H9 (cell line): Measurements from ENCODE around the gene ATOSB. TPM values are rescaled to one million over a fixed set of nuclear protein-coding genes. Genes with fewer than 3 reads are reported as not detected.
"Not testable (repeated sequence)": the region's sequence is repeated elsewhere in the genome, so short reads cannot be mapped to it uniquely, and the experiment has no call there.

ENCODE experiments used
- DNase-seq: peaks from one replicate; pipeline ENCODE4 v3.0.0-alpha.2; 2017
- H2AFZ ChIP-seq: one replicate; pipeline ENCODE4 v1.6.1; 2013; ENCODE audit warnings: mild to moderate bottlenecking, low read length, control low read depth, moderate library complexity
- H2AK5ac ChIP-seq: 2 replicates; pipeline ENCODE4 v1.6.1; 2013; ENCODE audit warnings: low read length, control low read depth, mixed read lengths; ENCODE audit not compliant: insufficient read length
- H2BK120ac ChIP-seq: one replicate; pipeline ENCODE4 v1.6.1; 2013; ENCODE audit warnings: low read depth, mild to moderate bottlenecking, low read length, control low read depth, inconsistent platforms; ENCODE audit not compliant: poor library complexity, severe bottlenecking
- H2BK12ac ChIP-seq: 2 replicates; pipeline ENCODE4 v1.6.1; 2013; ENCODE audit warnings: low read length, control low read depth, mixed read lengths, low read depth; ENCODE audit not compliant: insufficient read length
- H2BK15ac ChIP-seq: 2 replicates; pipeline ENCODE4 v1.6.1; 2013; ENCODE audit warnings: low read depth, low read length, control low read depth
- H2BK20ac ChIP-seq: one replicate; pipeline ENCODE4 v1.6.1; 2013; ENCODE audit warnings: low read depth, mild to moderate bottlenecking, low read length, control low read depth, inconsistent platforms; ENCODE audit not compliant: poor library complexity, severe bottlenecking
- H2BK5ac ChIP-seq: 2 replicates; pipeline ENCODE4 v1.6.1; 2013; ENCODE audit warnings: low read length, control low read depth, mixed read lengths; ENCODE audit not compliant: insufficient read length
- H3K14ac ChIP-seq: 2 replicates; pipeline ENCODE4 v1.6.1; 2013; ENCODE audit warnings: low read length, control low read depth; ENCODE audit not compliant: insufficient read depth
- H3K18ac ChIP-seq: 2 replicates; pipeline ENCODE4 v1.6.1; 2013; ENCODE audit warnings: low read depth, mild to moderate bottlenecking, mixed read lengths, low read length, control low read depth; ENCODE audit not compliant: insufficient read length
- H3K23ac ChIP-seq: 2 replicates; pipeline ENCODE4 v1.6.1; 2013; ENCODE audit warnings: low read length, control low read depth, mixed read lengths, low read depth; ENCODE audit not compliant: insufficient read length
- H3K23me2 ChIP-seq: 2 replicates; pipeline ENCODE4 v1.6.1; 2013; ENCODE audit warnings: low read depth, mild to moderate bottlenecking, mixed read lengths, low read length, control low read depth; ENCODE audit not compliant: insufficient read length, poor library complexity, severe bottlenecking
- H3K27ac ChIP-seq: 2 replicates; pipeline ENCODE4 v1.5.1; 2013; ENCODE audit warnings: low read length, control low read depth, mixed read lengths, low read depth; ENCODE audit not compliant: insufficient read length
- H3K27me3 ChIP-seq: 2 replicates; pipeline ENCODE4 v1.6.1; 2013; ENCODE audit warnings: low read length, control low read depth, inconsistent platforms; ENCODE audit not compliant: insufficient read depth
- H3K4ac ChIP-seq: 2 replicates; pipeline ENCODE4 v1.6.1; 2013; ENCODE audit warnings: low read depth, mild to moderate bottlenecking, control low read depth, inconsistent platforms, low read length, moderate library complexity
- H3K4me1 ChIP-seq: 2 replicates; pipeline ENCODE4 v1.6.1; 2013; ENCODE audit warnings: low read length, control low read depth, inconsistent platforms; ENCODE audit not compliant: insufficient read depth
- H3K4me2 ChIP-seq: 2 replicates; pipeline ENCODE4 v1.6.1; 2013; ENCODE audit warnings: low read length, control low read depth, mixed read lengths; ENCODE audit not compliant: insufficient read length, insufficient read depth
- H3K56ac ChIP-seq: 2 replicates; pipeline ENCODE4 v1.6.1; 2013; ENCODE audit warnings: low read depth, mild to moderate bottlenecking, mixed read lengths, low read length, control low read depth; ENCODE audit not compliant: insufficient read length
- H3K79me1 ChIP-seq: 2 replicates; pipeline ENCODE4 v1.6.1; 2013; ENCODE audit warnings: low read depth, mild to moderate bottlenecking, moderate library complexity, low read length, control low read depth, inconsistent platforms; ENCODE audit not compliant: insufficient read depth, poor library complexity, severe bottlenecking
- H3K79me2 ChIP-seq: 2 replicates; pipeline ENCODE4 v1.6.1; 2013; ENCODE audit warnings: low read length, control low read depth, inconsistent platforms; ENCODE audit not compliant: insufficient read depth
- H3K9ac ChIP-seq: 2 replicates; pipeline ENCODE4 v1.6.1; 2013; ENCODE audit warnings: low read length, control low read depth, mixed read lengths; ENCODE audit not compliant: insufficient read length; ENCODE audit errors: extremely low read depth
- H3K9me3 ChIP-seq: one replicate; pipeline ENCODE4 v1.6.1; 2013; ENCODE audit warnings: low read depth, low read length, inconsistent platforms; ENCODE audit not compliant: control insufficient read depth
- H3T11ph ChIP-seq: one replicate; pipeline ENCODE4 v1.6.1; 2013; ENCODE audit warnings: mild to moderate bottlenecking, low read length, control low read depth, inconsistent platforms
- H4K20me1 ChIP-seq: one replicate; pipeline ENCODE4 v1.6.1; 2013; ENCODE audit not compliant: control insufficient read depth, insufficient read length, insufficient read depth
- H4K5ac ChIP-seq: 2 replicates; pipeline ENCODE4 v1.6.1; 2013; ENCODE audit warnings: low read depth, mild to moderate bottlenecking, mixed read lengths, low read length, control low read depth; ENCODE audit not compliant: insufficient read length
- H4K8ac ChIP-seq: replicated peaks from 2 replicates; pipeline ENCODE4 v1.6.1; 2013; ENCODE audit warnings: low read length, control low read depth, mixed read lengths, low read depth; ENCODE audit not compliant: insufficient read length
- H4K91ac ChIP-seq: 2 replicates; pipeline ENCODE4 v1.6.1; 2013; ENCODE audit warnings: low read depth, mild to moderate bottlenecking, moderate library complexity, mixed read lengths, low read length, control low read depth; ENCODE audit not compliant: insufficient read length
- H3K27ac Mint-ChIP-seq, 3 experiments: 2 replicates in 2 of 3; 3 replicates in 1 of 3; pipeline ENCODE4 v1.8.0; 2020 to 2021; ENCODE audit warnings: mixed read lengths in 3 of 3, mild to moderate bottlenecking in 1 of 3, moderate library complexity in 1 of 3
- H3K27me3 Mint-ChIP-seq: 2 replicates; pipeline ENCODE4 v1.8.0; 2021; ENCODE audit warnings: low read depth, mild to moderate bottlenecking, moderate library complexity, mixed read lengths
- H3K36me3 Mint-ChIP-seq, 3 experiments: 2 replicates in 2 of 3; 3 replicates in 1 of 3; pipeline ENCODE4 v1.8.0; 2020 to 2021; ENCODE audit warnings: low read depth in 3 of 3, mixed read lengths in 3 of 3; ENCODE audit not compliant: insufficient read depth in 1 of 3
- H3K4me1 Mint-ChIP-seq, 2 experiments: 2 replicates each; pipeline ENCODE4 v1.8.0; 2020; ENCODE audit warnings: mixed read lengths in 2 of 2
- H3K4me3 Mint-ChIP-seq, 2 experiments: 2 replicates in 1 of 2; 3 replicates in 1 of 2; pipeline ENCODE4 v1.8.0; 2020 to 2021; ENCODE audit warnings: mild to moderate bottlenecking in 2 of 2, mixed read lengths in 2 of 2, moderate library complexity in 1 of 2
- H3K9me3 Mint-ChIP-seq, 2 experiments: 2 replicates in 1 of 2; 3 replicates in 1 of 2; pipeline ENCODE4 v1.8.0; 2020; ENCODE audit warnings: mild to moderate bottlenecking in 2 of 2, mixed read lengths in 2 of 2, moderate library complexity in 1 of 2
- CTCF ChIP-seq: fragments of 200-600 bp; sonication (generic); conservative IDR thresholded peaks from 3 replicates; pipeline ENCODE4 v1.8.0; 2021; ENCODE audit warnings: antibody characterized with exemption, mild to moderate bottlenecking
- WGBS: extraction: QIAGEN DNeasy Blood & Tissue Kit; methylation state at CpG from one replicate; pipeline ENCODE4 v1.1.7; 2013; ENCODE audit warnings: missing lambda C conversion rate, low lambda C conversion rate, mixed read lengths; ENCODE audit not compliant: insufficient read length; ENCODE audit errors: extremely low coverage; 5-methylcytosine and 5-hydroxymethylcytosine counted together
- total RNA-seq: library from RNA; stranded (reverse); gene quantifications from 2 replicates; pipeline ENCODE4 v1.2.1, GENCODE V29; 2021

Gene ATOSB
- total RNA-seq, 1 experiment from 2014 or later = 5.6 TPM

GRCh38 chr9:35158501-35159280 is 43.0 kb upstream of the ATOSB start:
- peak overlapping the region; percentile 53 to 92 (median 91); a peak in 6 of 7 replicates for H3K27ac Mint-ChIP-seq
- H2BK12ac ChIP-seq = no peak overlapping the region
- H3K9me3 ChIP-seq = no peaks in the 10 kb centered on the region
- no peak overlapping the region for H3T11ph ChIP-seq
- no peaks in the 10 kb centered on the region; the same call in 1 of the 2 replicates for H3K79me2 ChIP-seq
- no peak overlapping the region for H3K18ac ChIP-seq
- no peak overlapping the region for H3K9ac ChIP-seq
- H2BK120ac ChIP-seq = no peak overlapping the region
- H3K23me2 ChIP-seq = no peaks in the 10 kb centered on the region
- peak overlapping the region in 1 of 2 experiments; percentile 36; a peak in 1 of 5 replicates for H3K4me3 Mint-ChIP-seq
- no peak overlapping the region for H3K23ac ChIP-seq
- no peak overlapping the region for H2AFZ ChIP-seq
- H2BK20ac ChIP-seq = no peak overlapping the region
- H3K4ac ChIP-seq = no peak overlapping the region
- H3K4me1 ChIP-seq = peaks cover 4% of the 10 kb centered on the region; the same call in 1 of the 2 replicates
- H2BK5ac ChIP-seq = peak overlapping the region; percentile 25
- H4K91ac ChIP-seq = no peak overlapping the region
- no peak for TF ChIP-seq CTCF
- peak overlapping the region; percentile 47 for H2AK5ac ChIP-seq
- H4K8ac ChIP-seq = no peak overlapping the region
- H3K4me2 ChIP-seq = no peak overlapping the region
- no peaks in the 10 kb centered on the region for H3K79me1 ChIP-seq
- no peak for DNase-seq
- H3K9me3 Mint-ChIP-seq = peaks cover 0 to 6% of the 10 kb centered on the region in 2 experiments; a peak in 2 of 5 replicates
- no peak overlapping the region for H4K5ac ChIP-seq
- peaks cover 22 to 34% of the 10 kb centered on the region in 2 experiments for H3K4me1 Mint-ChIP-seq
- no peaks in the 10 kb centered on the region for H3K27me3 ChIP-seq
- H3K14ac ChIP-seq = no peak overlapping the region
- no peak overlapping the region for H2BK15ac ChIP-seq
- H3K27me3 Mint-ChIP-seq = no peaks in the 10 kb centered on the region
- no peak overlapping the region for H3K56ac ChIP-seq
- H3K27ac ChIP-seq = no peak overlapping the region
- H4K20me1 ChIP-seq = no peaks in the 10 kb centered on the region
- WGBS = no CpG with 5 or more reads among the region's 10 CpGs
- H3K36me3 Mint-ChIP-seq = peaks cover 0 to 8% (median 6%) of the 10 kb centered on the region in 3 experiments; a peak in 6 of 7 replicates

- H2AFZ ChIP-seq, H4K20me1 ChIP-seq, H3K27me3 Mint-ChIP-seq, H3K18ac ChIP-seq, H2BK15ac ChIP-seq, H3K9ac ChIP-seq, H4K5ac ChIP-seq, H4K91ac ChIP-seq, H3K56ac ChIP-seq, H3K27me3 ChIP-seq, H2BK12ac ChIP-seq, H3K4ac ChIP-seq, H3K79me1 ChIP-seq, H2BK20ac ChIP-seq, H3K23ac ChIP-seq, H2AK5ac ChIP-seq, H3K14ac ChIP-seq, H3K79me2 ChIP-seq, H3T11ph ChIP-seq, H3K4me1 ChIP-seq, H3K23me2 ChIP-seq, DNase-seq, H3K36me3 Mint-ChIP-seq, H4K8ac ChIP-seq, H2BK120ac ChIP-seq, H3K9me3 ChIP-seq, H2BK5ac ChIP-seq, H3K4me2 ChIP-seq, H3K9me3 Mint-ChIP-seq, H3K27ac ChIP-seq: not testable (repeated sequence)
- no CpG with 5 or more reads among the region's 6 CpGs for WGBS
- peak overlapping the region in 1 of 2 experiments; percentile 34; a peak in 1 of 5 replicates for H3K4me3 Mint-ChIP-seq
- H3K4me1 Mint-ChIP-seq = peaks cover 13 to 25% of the 10 kb centered on the region in 2 experiments
- H3K27ac Mint-ChIP-seq = peak overlapping the region; percentile 16 to 92 (median 82); a peak in 4 of 7 replicates
Measured at GRCh38 chr9:35157836-35158235, 42.2 kb upstream of the ATOSB start.
